ENCODE results near the gene GPR153. TPM values are rescaled to one million over a fixed set of nuclear protein-coding genes. Genes with fewer than 3 reads are reported as not detected.
A peak's percentile ranks its signal among the peaks of the same experiment; 100 is the strongest.

The GPR153 gene
- total RNA-seq, 1 donor from 2014 or later: 4.2 TPM

DNA sequence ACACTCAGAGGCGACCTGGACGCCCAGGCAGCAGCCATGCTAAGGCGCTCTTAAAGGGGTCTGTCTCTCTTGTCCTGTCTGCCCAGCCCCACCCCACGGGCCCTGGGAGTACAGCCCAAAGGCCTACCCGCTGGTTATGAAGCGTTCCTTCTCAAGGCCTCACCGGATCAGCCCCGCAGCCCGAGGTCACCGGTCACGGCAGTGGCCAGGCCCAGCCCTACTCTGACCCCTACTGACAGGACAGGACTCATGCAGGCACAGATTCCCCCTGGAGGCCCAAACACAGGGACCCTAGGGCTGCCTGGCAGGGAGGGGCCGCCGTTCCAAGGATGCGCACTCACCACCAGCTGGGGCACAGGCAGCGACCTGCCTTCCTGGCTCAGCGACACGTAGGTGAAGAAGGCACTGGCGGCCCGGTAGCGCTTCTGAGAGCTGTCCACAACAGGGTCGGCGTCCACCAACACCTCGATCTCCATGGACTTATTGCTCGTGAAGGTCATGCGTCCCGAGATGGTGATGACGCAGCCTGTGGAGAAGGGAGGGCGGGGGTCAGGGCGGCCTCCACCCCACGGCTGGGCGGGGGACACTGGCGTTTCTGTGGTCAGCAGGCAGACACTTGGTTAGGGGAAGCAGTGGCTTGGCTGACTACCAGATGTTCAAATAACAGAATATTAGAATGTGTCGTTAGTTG is 20.0 kb upstream of the GPR153 start:
- H3K27ac Mint-ChIP-seq (ENCODE audit: unreplicated experiment): no peak overlapping the region
- H3K9me3 Mint-ChIP-seq (ENCODE audit: unreplicated experiment): no peaks in the 10 kb centered on the region
- H3K4me1 Mint-ChIP-seq (ENCODE audit: unreplicated experiment): peaks cover 9% of the 10 kb centered on the region
- no peaks in the 10 kb centered on the region for H3K27me3 Mint-ChIP-seq (ENCODE audit: unreplicated experiment)
- DNase-seq (ENCODE audit: extremely low spot score, unreplicated experiment): no peak
- peak; percentile 35 for TF ChIP-seq CTCF (IDR thresholded peaks at IDR 0.05)
- H3K4me3 Mint-ChIP-seq (ENCODE audit: unreplicated experiment): no peak overlapping the region
- H3K36me3 Mint-ChIP-seq (ENCODE audit: unreplicated experiment): no peaks in the 10 kb centered on the region

DNA sequence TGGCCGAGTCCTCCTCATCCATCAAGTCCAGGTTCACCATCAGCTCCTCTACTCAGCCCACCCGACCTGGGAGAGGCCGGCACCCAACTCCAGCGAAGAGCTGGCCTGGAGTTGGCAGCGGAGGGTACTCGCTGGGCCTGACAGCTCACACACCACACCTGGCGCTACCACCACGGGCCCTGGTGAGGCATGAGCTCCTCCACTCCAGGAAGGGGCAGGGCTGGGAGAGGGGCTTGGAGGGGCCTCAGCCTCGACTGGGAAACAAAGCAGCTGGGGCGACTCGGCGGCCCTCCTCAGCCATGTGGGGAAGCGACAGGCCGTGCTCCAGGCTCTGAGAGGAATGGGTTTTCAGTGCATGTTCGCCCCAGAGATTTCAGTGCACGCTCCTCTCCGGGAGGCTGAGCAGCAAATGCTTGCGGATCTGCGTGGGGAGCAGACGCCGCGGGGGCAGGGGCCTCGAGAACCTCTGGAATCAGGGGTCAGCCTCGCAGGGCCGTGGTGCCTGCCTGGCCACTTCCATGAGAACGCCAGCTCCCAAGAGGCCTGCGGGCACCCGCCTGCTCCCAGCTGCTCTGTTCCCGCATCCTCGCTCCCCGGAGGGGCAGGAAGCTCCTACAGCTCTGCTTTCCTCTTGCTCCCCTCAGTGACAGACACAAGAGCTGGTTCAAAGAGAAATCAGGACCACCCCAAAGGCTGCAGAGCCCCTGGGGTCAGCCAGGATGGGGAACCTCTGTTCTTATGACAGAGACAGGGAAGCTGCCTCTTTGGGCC is 18.9 kb upstream of the GPR153 start:
- peaks cover 12% of the 10 kb centered on the region for H3K4me1 Mint-ChIP-seq (ENCODE audit: unreplicated experiment)

DNA sequence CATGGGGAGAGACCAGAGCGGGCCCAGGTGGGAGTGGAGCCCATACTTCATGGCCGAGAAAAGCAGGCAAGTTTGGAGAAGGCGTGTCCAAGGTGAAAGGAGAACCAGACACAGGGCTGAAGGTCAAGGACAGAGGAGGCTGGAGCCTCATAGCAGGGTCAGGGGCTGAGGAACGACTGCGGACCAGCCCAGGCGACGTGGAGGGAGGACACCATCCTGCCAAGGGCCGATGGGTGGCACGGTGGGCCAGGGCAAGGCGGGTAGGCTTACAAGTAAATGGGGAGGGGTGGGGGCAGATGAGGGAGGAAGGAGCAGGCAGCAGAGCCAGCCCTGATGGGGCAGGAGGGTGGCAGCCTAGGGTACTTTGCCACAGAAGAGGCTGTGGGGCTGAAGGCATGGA is 18.2 kb upstream of the GPR153 start:
- Mint-ChIP-seq H3K9me3 (ENCODE audit: unreplicated experiment) (no peaks in the 10 kb centered on the region), H3K36me3 (ENCODE audit: unreplicated experiment) (no peaks in the 10 kb centered on the region), H3K4me3 (ENCODE audit: unreplicated experiment) (no peak overlapping the region), H3K27ac (ENCODE audit: unreplicated experiment) (no peak overlapping the region), H3K27me3 (ENCODE audit: unreplicated experiment) (no peaks in the 10 kb centered on the region), H3K4me1 (ENCODE audit: unreplicated experiment) (peaks cover 12% of the 10 kb centered on the region)
- no peak for DNase-seq (ENCODE audit: extremely low spot score, unreplicated experiment)
- TF ChIP-seq CTCF (IDR thresholded peaks at IDR 0.05): no peak

More for the DNA sequence above, 18.9 kb upstream of the GPR153 start:
- Mint-ChIP-seq H3K27ac (ENCODE audit: unreplicated experiment) (no peak overlapping the region), H3K4me3 (ENCODE audit: unreplicated experiment) (no peak overlapping the region), H3K27me3 (ENCODE audit: unreplicated experiment) (no peaks in the 10 kb centered on the region), H3K9me3 (ENCODE audit: unreplicated experiment) (no peaks in the 10 kb centered on the region), H3K36me3 (ENCODE audit: unreplicated experiment) (no peaks in the 10 kb centered on the region)
- no peak for DNase-seq (ENCODE audit: extremely low spot score, unreplicated experiment)
- TF ChIP-seq CTCF (IDR thresholded peaks at IDR 0.05): no peak

GRCh38 chr1:6278263-6278662 is 17.4 kb upstream of the GPR153 start:
- H3K27me3 Mint-ChIP-seq (ENCODE audit: unreplicated experiment): no peaks in the 10 kb centered on the region
- no peak overlapping the region for H3K4me3 Mint-ChIP-seq (ENCODE audit: unreplicated experiment)
- H3K9me3 Mint-ChIP-seq (ENCODE audit: unreplicated experiment): no peaks in the 10 kb centered on the region
- TF ChIP-seq CTCF (IDR thresholded peaks at IDR 0.05): no peak
- no peak for DNase-seq (ENCODE audit: extremely low spot score, unreplicated experiment)
- H3K4me1 Mint-ChIP-seq (ENCODE audit: unreplicated experiment): peaks cover 17% of the 10 kb centered on the region
- no peaks in the 10 kb centered on the region for H3K36me3 Mint-ChIP-seq (ENCODE audit: unreplicated experiment)
- no peak overlapping the region for H3K27ac Mint-ChIP-seq (ENCODE audit: unreplicated experiment)

- H3K27ac Mint-ChIP-seq (ENCODE audit: unreplicated experiment): peak overlapping the region; percentile 90
Observed at GRCh38 chr1:6276811-6277555, 16.1 kb upstream of the GPR153 start.

More at GRCh38 chr1:6276811-6277555, 16.1 kb upstream of the GPR153 start:
- Mint-ChIP-seq H3K4me3 (ENCODE audit: unreplicated experiment) (peak overlapping the region; percentile 60), H3K4me1 (ENCODE audit: unreplicated experiment) (peaks cover 25% of the 10 kb centered on the region), H3K9me3 (ENCODE audit: unreplicated experiment) (no peaks in the 10 kb centered on the region), H3K36me3 (ENCODE audit: unreplicated experiment) (no peaks in the 10 kb centered on the region), H3K27me3 (ENCODE audit: unreplicated experiment) (no peaks in the 10 kb centered on the region)
- no peak for TF ChIP-seq CTCF (IDR thresholded peaks at IDR 0.05)
- no peak for DNase-seq (ENCODE audit: extremely low spot score, unreplicated experiment)
